Activated T-helper 2 cell treated with anti-CD3 and anti-CD28 coated beads, Interferon-gamma antibody, Interleukin-2, Interleukin-4, amounts not matched to agents 10 μg/mL and 5 μg/mL and 100 μg/mL, durations not matched to agents 14 hours and 24 hours and 36 hours (primary cell): ENCODE data around the gene WFS1. TPM values are rescaled to one million over a fixed set of nuclear protein-coding genes. Genes with fewer than 3 reads are reported as not detected.

Source experiments
- DNase-seq: peaks from one replicate; pipeline ENCODE4 v3.0.0; 2021; ENCODE audit warnings: low spot score
- H3K27ac Mint-ChIP-seq: one replicate; pipeline ENCODE4 v1.8.0; 2021; ENCODE audit warnings: mixed read lengths
- H3K27me3 Mint-ChIP-seq: one replicate; pipeline ENCODE4 v1.8.0; 2021; ENCODE audit warnings: low read depth, mixed read lengths
- H3K36me3 Mint-ChIP-seq: one replicate; pipeline ENCODE4 v1.8.0; 2021; ENCODE audit warnings: low read depth, mixed read lengths
- H3K4me1 Mint-ChIP-seq: one replicate; pipeline ENCODE4 v1.8.0; 2021; ENCODE audit warnings: low read depth, mixed read lengths
- H3K4me3 Mint-ChIP-seq: one replicate; pipeline ENCODE4 v1.8.0; 2021; ENCODE audit warnings: low read depth, mild to moderate bottlenecking, moderate library complexity, mixed read lengths
- H3K9me3 Mint-ChIP-seq: one replicate; pipeline ENCODE4 v1.8.0; 2021; ENCODE audit warnings: mixed read lengths
- intact Hi-C: fragments of 100-400 bp; cut with micrococcal nuclease; formaldehyde crosslinking; loops from one replicate; pipeline ENCODE4 v1.15.1; 2023
- total RNA-seq: library from RNA; stranded (reverse); gene quantifications from 2 replicates; pipeline ENCODE4 v1.2.3, GENCODE V29; 2022

Gene WFS1
- total RNA-seq, 1 donor from 2014 or later = 4.4 TPM

DNA sequence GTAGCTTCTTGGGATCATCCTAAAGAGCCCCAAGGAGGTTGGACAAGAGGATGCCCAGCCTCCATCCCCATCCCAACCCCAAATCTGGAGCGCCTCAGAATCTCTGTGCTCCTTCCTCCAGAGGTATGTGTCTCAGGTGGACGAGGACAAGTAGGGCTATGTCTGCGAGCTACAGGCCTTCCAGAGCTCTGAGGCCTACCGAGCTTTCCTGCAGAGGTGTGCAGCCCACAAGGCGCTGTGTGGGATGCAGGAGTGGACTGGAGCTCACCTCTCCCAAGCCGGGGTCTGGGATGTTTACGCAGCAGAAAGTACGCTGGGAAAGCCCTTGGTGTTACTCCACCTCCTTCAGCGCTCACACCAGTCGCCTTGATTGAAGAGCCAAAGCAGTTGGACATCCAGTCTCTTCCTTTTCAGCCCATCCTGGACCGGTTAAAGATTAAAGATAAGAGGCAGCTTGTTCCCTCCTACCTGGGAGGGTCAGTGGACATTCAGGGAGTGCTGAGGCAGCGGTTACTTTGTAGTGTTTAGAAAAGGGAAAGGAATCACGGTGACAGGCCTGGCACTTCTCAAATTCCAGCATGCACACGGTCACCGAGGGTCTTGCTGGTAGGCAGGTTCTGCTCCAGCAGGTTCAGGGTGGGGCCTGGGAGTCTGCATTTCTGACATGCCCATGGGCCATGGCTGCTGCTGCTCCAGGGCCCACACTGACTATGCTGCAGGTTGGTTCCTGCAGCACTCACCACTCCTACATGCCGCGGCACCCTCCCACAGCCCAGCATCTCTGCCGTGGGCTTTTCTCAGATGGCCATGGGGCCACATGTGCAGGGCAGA, 39.8 kb upstream of the WFS1 start:
- DNase-seq = no peak
- H3K4me1 Mint-ChIP-seq = no peaks in the 10 kb centered on the region
- no peak overlapping the region for H3K4me3 Mint-ChIP-seq
- no peaks in the 10 kb centered on the region for H3K9me3 Mint-ChIP-seq
- no peak overlapping the region for H3K27ac Mint-ChIP-seq
- intact Hi-C loops = loop anchor here (10.0 kb wide), 1 partner anchor 235 kb away; no protein-coding TSS in a partner anchor
- peaks cover 6% of the 10 kb centered on the region for H3K27me3 Mint-ChIP-seq
- no peaks in the 10 kb centered on the region for H3K36me3 Mint-ChIP-seq

DNA sequence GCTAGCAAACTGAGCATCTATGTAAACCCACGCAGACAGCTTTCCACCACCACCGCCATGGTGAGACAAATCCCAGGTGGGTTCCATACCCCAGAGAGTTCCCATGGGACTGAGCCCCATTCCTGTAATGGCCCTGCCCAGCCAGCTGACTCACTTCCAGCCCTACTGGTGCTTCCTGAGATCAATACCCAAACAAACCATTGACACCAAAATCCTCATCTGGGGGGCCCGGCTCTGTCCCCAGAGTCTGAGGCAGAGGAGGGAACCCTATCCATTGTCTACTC, 39.2 kb upstream of the WFS1 start:
- no peaks in the 10 kb centered on the region for H3K36me3 Mint-ChIP-seq
- H3K27me3 Mint-ChIP-seq = peaks cover 2% of the 10 kb centered on the region
- H3K9me3 Mint-ChIP-seq = no peaks in the 10 kb centered on the region
- DNase-seq = no peak
- H3K27ac Mint-ChIP-seq = no peak overlapping the region
- no peaks in the 10 kb centered on the region for H3K4me1 Mint-ChIP-seq
- intact Hi-C loops = no loop called here
- no peak overlapping the region for H3K4me3 Mint-ChIP-seq

DNA sequence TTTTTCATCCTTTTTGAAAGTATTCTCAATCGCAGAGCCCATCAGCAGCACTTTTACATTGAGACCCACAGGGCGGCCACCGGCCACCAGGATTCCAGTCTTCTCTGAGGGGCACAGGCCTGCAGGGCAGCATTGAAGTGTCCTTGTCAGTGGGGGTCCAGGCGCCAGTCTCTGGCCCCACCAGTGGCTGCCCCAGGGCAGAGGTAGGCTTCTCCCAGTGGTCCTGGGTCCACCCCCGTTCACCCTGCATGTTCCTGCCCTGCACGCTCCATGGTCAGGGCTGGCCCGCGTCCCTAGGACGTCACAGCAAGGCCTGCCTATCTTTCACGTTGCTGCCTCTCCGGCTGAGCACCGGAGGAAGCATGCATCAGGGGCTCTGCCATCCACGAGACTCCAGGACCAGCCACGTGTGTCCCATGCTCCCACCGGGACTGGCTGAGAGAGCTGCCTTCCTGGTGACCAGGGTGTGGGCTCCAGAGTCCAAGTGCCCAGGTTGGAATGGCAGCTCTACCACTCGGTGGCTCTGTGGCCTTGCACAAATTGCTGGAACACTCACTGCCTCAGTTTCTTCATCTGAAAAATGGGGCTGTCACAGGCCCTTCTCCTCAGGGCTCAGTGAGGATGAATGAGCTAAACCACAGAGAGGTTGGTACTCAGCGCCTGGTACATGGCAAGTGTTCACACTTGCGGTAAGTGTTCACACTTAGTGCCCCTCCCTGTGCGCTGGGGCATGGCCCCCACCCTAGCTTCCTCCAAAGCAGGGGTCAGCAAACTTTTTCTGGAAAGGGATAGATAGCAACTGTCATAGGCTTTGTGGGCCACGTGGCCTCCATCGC, 38.6 kb upstream of the WFS1 start:
- no peak overlapping the region for H3K27ac Mint-ChIP-seq
- no peaks in the 10 kb centered on the region for H3K9me3 Mint-ChIP-seq
- no peaks in the 10 kb centered on the region for H3K36me3 Mint-ChIP-seq
- H3K4me1 Mint-ChIP-seq = no peaks in the 10 kb centered on the region
- no peaks in the 10 kb centered on the region for H3K27me3 Mint-ChIP-seq
- intact Hi-C loops = no loop called here
- no peak for DNase-seq
- no peak overlapping the region for H3K4me3 Mint-ChIP-seq

DNA sequence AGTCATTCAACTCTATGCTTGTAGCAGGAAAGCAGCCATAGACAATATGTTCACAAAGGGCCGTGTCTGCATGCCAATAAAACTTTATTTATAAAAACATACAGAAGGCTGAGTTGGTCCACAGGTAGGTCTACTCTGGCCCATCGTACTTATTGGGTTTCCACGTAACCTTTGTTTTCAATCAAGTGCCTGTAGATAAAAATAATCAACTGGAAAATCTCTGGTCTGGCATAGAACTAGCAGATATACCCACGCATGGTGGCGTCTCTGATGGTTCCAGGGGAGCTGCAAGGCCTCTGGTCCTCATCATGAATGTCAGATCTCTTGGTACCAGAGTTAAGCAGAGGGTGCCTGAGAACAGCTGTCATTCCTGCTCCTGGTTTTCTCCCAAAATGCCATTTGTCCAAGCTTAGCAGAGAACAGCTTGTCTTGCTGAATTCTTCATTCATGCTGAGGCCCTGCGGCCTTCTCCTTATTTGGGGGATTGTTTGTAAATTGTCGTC, 37.9 kb upstream of the WFS1 start:
- H3K9me3 Mint-ChIP-seq = no peaks in the 10 kb centered on the region
- no peak overlapping the region for H3K4me3 Mint-ChIP-seq
- peaks cover 3% of the 10 kb centered on the region for H3K27me3 Mint-ChIP-seq
- H3K4me1 Mint-ChIP-seq = no peaks in the 10 kb centered on the region
- DNase-seq = no peak
- intact Hi-C loops = no loop called here
- H3K36me3 Mint-ChIP-seq = no peaks in the 10 kb centered on the region
- H3K27ac Mint-ChIP-seq = no peak overlapping the region

DNA sequence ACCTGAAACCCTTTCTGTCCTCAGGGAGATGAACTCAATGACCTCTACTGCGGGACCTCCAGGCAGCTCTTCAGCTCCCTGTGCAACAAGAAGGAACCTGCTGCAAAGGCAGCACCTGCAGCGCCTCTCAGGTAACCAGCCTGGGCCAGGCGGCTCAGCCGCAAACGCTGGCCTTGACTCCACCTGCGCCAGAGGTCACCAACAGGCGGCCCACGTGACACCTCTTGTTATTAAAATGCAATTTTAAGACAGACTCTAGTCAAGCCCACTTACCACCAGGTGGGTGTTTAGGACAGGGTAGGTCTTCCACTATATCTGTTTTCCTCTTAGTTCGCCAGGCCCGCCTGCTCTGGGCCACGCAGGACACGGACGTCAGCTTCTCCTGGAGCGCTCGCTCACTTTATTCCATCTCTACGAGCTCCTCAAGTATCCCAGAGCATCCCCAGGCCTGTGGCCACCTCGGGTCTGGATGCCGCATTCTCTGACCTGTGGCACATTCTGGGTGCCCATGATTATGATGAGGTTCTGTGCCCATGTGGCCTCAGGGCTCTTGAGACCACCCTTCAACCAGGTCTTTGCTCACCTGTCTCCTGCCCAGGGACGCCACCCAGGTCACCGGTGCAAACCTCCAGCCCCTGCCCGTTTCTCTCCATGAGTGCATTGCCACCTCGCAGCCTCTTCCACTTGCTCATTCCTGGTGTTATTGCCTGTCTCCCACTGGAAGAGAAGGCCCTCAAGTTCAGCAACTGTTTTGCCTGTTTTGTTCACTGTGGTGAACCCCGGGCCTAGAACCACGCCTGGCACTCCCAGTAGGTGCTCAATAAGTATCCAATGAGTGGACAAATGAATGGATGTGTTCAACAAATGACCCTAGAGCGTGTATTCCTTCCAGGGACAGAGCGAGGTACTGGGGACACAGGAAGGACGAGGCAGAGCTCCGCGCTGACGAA, 36.5 kb upstream of the WFS1 start:
- Mint-ChIP-seq H3K9me3 (no peaks in the 10 kb centered on the region), H3K36me3 (no peaks in the 10 kb centered on the region), H3K27me3 (peaks cover 3% of the 10 kb centered on the region), H3K4me1 (no peaks in the 10 kb centered on the region), H3K4me3 (no peak overlapping the region), H3K27ac (no peak overlapping the region)
- intact Hi-C loops = no loop called here
- no peak for DNase-seq

DNA sequence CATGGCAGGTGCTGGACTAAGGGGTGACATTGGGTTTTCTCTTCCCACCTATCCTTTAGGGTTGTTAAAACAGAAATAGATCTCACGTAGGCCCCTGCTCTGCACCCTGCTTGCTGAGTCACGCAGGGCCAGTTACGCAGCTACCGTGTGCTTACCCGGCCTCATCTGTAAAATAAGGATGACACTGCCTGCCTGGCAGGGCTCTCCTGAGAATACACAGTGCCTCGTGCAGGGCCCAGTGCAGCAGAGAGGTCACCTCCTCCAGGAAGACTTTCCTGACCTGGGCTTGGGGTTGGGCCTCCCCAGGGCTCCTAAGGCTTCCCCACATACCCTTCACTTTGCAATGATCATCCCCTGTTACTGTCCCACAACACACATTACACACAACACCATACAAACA, 35.7 kb upstream of the WFS1 start:
- no peaks in the 10 kb centered on the region for H3K9me3 Mint-ChIP-seq
- intact Hi-C loops = no loop called here
- DNase-seq = no peak
- no peak overlapping the region for H3K27ac Mint-ChIP-seq
- H3K4me1 Mint-ChIP-seq = no peaks in the 10 kb centered on the region
- H3K27me3 Mint-ChIP-seq = peaks cover 3% of the 10 kb centered on the region
- no peaks in the 10 kb centered on the region for H3K36me3 Mint-ChIP-seq
- H3K4me3 Mint-ChIP-seq = no peak overlapping the region

DNA sequence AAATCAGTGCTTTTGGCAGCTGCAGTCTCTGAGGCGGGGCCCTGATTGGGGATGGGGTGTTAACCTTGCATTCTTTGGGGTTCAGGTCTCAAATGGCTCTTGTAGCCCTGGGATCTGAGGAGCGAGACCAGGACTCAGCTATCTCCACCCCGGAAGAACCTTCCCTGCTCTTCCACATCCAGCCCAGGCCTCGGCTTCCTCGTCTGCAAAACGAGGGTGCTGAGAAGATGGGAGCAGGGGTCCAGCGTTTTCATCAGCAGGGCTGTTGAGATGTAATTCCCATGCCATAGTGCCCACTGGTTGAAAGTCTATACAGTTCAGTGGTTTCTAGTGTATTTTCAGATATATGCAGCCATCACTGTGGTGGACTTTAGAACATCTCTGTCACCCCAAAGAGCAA, 34.6 kb upstream of the WFS1 start:
- intact Hi-C loops = no loop called here
- DNase-seq = no peak
- Mint-ChIP-seq H3K36me3 (no peaks in the 10 kb centered on the region), H3K27ac (no peak overlapping the region), H3K27me3 (peaks cover 3% of the 10 kb centered on the region), H3K9me3 (no peaks in the 10 kb centered on the region), H3K4me1 (no peaks in the 10 kb centered on the region), H3K4me3 (no peak overlapping the region)

DNA sequence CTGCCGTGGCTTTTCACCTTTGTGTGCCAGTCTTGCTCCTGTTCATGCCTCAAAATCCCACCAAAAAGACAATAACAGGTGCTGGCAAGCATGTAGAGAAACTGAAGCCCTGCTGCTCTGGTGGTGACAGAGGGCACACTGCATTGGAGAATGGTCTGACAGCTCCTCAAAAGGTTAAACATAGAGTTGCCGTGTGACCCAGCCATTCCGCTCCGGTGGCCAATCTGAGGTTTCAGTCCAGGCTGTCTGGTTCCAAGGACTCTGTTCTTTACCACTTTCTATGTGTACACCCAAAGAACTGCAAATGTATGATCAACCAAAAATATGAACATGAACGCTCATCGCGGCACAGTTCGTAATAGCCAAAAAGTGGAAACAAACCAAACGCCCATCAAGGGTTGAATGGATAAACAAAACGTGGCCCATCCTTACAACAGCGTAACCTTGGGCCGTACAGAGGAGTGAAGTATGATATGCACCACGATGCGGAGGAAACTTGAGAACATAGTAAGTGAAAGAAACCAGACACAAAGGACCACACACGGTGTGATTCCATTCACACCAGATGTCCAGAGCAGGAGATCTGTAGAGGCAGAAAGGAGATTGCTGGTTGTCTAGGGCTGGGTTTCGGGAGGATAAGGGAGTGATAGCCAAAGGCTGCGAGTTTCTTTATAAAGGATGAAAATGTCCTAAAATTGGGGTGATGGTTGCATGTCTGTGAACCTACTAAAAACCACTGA, 33.6 kb upstream of the WFS1 start:
- Mint-ChIP-seq H3K27me3 (peaks cover 3% of the 10 kb centered on the region), H3K27ac (no peak overlapping the region), H3K36me3 (no peaks in the 10 kb centered on the region), H3K9me3 (no peaks in the 10 kb centered on the region), H3K4me3 (no peak overlapping the region), H3K4me1 (no peaks in the 10 kb centered on the region)
- no peak for DNase-seq
- intact Hi-C loops = no loop called here

DNA sequence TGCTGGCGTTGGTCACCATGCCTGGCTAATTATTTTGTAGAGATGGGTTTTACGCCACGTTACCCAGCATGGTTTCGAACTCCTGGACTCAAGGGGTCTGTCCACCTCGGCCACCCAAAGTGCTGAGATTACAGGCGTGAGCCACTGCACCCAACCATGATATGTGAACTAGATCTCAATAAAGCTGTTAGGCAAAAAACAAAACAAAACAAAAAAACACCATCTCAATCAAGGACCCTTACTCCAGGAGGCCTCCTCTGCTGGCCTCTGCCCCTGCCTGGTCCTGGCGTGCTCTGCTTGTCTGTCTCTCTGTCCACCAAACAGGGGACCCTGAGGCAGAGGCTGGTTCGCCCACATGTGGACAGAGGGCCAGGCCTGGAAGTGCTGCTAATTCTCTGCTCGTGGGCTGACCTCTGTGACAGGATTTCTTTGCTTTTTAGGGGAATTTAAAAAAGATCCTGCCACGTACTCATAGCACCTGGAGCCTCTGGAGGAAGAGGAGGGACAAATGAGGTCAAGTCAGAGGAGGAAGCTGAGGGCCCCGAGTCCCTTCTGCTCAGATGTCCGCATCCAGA, 32.7 kb upstream of the WFS1 start:
- Mint-ChIP-seq H3K36me3 (no peaks in the 10 kb centered on the region), H3K27me3 (peaks cover 3% of the 10 kb centered on the region), H3K27ac (no peak overlapping the region), H3K4me3 (no peak overlapping the region), H3K9me3 (no peaks in the 10 kb centered on the region), H3K4me1 (no peaks in the 10 kb centered on the region)
- intact Hi-C loops = no loop called here
- DNase-seq = no peak

DNA sequence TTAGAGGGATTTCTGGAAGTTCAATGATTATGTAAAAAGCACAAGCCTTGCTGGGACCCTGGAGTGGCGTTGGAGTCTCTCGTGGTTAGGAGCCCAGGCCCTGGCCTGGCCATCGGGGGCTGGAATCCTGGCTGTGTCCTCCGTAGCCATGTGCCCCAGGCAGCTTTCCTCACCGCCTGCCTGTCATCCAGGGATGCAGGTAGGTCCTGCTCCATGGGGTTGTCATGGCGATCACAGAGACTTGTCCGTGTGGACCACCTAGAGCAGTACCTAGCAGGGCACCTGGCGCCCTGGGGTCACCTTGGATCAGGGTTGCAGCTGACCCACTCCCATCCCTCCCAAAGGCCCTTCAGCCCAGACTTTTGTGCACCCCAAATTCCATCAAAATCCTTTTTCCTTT, 30.2 kb upstream of the WFS1 start:
- peaks cover 7% of the 10 kb centered on the region for H3K27me3 Mint-ChIP-seq
- no peaks in the 10 kb centered on the region for H3K4me1 Mint-ChIP-seq

DNA sequence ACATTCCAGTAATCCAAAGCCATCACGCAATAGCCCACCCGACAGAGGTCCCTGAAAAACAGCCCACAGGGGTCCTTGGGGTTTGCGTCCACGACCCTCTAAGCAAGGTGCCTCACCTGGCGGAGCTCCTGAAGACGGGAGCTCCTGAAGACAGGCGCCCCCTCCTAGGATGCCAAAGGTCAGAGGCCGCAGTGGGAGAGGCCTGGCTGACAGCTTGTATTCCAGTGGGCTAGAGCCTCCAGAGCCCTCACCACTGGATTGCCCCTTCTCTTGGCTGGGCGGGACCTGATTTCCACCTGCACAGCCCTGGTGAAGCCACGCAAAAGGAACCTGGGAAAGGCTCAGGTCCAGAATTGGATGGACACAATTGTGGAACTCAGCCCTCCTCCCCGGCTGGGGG, 29.7 kb upstream of the WFS1 start:
- Mint-ChIP-seq H3K27ac (no peak overlapping the region), H3K36me3 (no peaks in the 10 kb centered on the region), H3K9me3 (peaks cover 5% of the 10 kb centered on the region), H3K27me3 (peaks cover 12% of the 10 kb centered on the region), H3K4me1 (peaks cover 2% of the 10 kb centered on the region), H3K4me3 (no peak overlapping the region)
- DNase-seq = no peak
- intact Hi-C loops = no loop called here

More for the DNA sequence above, 30.2 kb upstream of the WFS1 start:
- Mint-ChIP-seq H3K27ac (no peak overlapping the region), H3K36me3 (no peaks in the 10 kb centered on the region), H3K9me3 (peaks cover under 1% of the 10 kb centered on the region), H3K4me3 (no peak overlapping the region)
- intact Hi-C loops = no loop called here
- DNase-seq = no peak
